HG02943 (cell line): ENCODE results near the gene CRTC3.

Experiments used
- ATAC-seq: cut with Tn5 transposase; IDR thresholded peaks from one replicate; pipeline ENCODE4 v1.9.1; 2021; ENCODE audit warnings: mild to moderate bottlenecking, low read depth, moderate library complexity; ENCODE audit not compliant: unreplicated experiment

The CRTC3 gene

GRCh38 chr15:90591524-90591923 lies 61.8 kb downstream of the CRTC3 start:
- no peak for ATAC-seq

- no peak for ATAC-seq
Measured at GRCh38 chr15:90592131-90592881, 62.6 kb downstream of the CRTC3 start.

- no peak for ATAC-seq
Measured at GRCh38 chr15:90593499-90594158, 63.9 kb downstream of the CRTC3 start.

GRCh38 chr15:90594301-90594738 lies 64.6 kb downstream of the CRTC3 start:
- ATAC-seq: no peak

- ATAC-seq: no peak
Measured at GRCh38 chr15:90595763-90596155, 66.0 kb downstream of the CRTC3 start.

- ATAC-seq: no peak
Measured at GRCh38 chr15:90596943-90597342, 67.2 kb downstream of the CRTC3 start.

GRCh38 chr15:90597577-90597976 lies 67.9 kb downstream of the CRTC3 start:
- peak; percentile 43 for ATAC-seq

GRCh38 chr15:90598031-90598577 lies 68.4 kb downstream of the CRTC3 start:
- peak; percentile 29 for ATAC-seq

- no peak for ATAC-seq
Measured at GRCh38 chr15:90598679-90599078, 69.0 kb downstream of the CRTC3 start.

GRCh38 chr15:90599116-90599515 lies 69.4 kb downstream of the CRTC3 start:
- ATAC-seq: no peak

- no peak for ATAC-seq
Measured at GRCh38 chr15:90599644-90600043, 69.9 kb downstream of the CRTC3 start.

GRCh38 chr15:90600954-90601353 lies 71.2 kb downstream of the CRTC3 start:
- ATAC-seq: no peak

GRCh38 chr15:90603893-90604292 lies 74.2 kb downstream of the CRTC3 start:
- ATAC-seq: no peak

GRCh38 chr15:90606641-90607040 lies 76.9 kb downstream of the CRTC3 start:
- no peak for ATAC-seq

- no peak for ATAC-seq
Measured at GRCh38 chr15:90607361-90607760, 77.6 kb downstream of the CRTC3 start.

- ATAC-seq: no peak
Measured at GRCh38 chr15:90609242-90610180, 79.8 kb downstream of the CRTC3 start.

- ATAC-seq: no peak
Measured at GRCh38 chr15:90610190-90610589, 80.5 kb downstream of the CRTC3 start.

- no peak for ATAC-seq
Measured at GRCh38 chr15:90611157-90611556, 81.4 kb downstream of the CRTC3 start.

- no peak for ATAC-seq
Measured at GRCh38 chr15:90617171-90617570, 87.4 kb downstream of the CRTC3 start.

GRCh38 chr15:90617668-90618097 lies 88.0 kb downstream of the CRTC3 start:
- no peak for ATAC-seq
